Right lobe of liver (tissue), 4 donors: ENCODE results near the gene KIR3DL3.
"Not testable (repeated sequence)": the region's sequence is repeated elsewhere in the genome, so short reads cannot be mapped to it uniquely, and the experiment has no call there.

ENCODE experiments used
- CTCF ChIP-seq, 4 donors: fragments of 200-600 bp in 3 of 4; fragments of 450-650 bp in 1 of 4; IDR thresholded peaks; one replicate each; pipeline versions ENCODE4 v1.5.1 to v1.8.0; 2016 to 2022; ENCODE audit warnings: antibody characterized with exemption in 4 of 4, mild to moderate bottlenecking in 2 of 4
- POLR2A ChIP-seq: fragments of 450-650 bp; IDR thresholded peaks from one replicate; pipeline ENCODE4 v1.6.1; 2017; ENCODE audit warnings: antibody characterized with exemption, mild to moderate bottlenecking
- donor health status: DM: no; HTN: no; CAD: no.
- donor health status: DM: no; HTN: no; CAD: no.
- donor health status: DM: no; HTN: yes; CAD: no.

- TF ChIP-seq CTCF (IDR thresholded peaks at IDR 0.05); POLR2A: not testable (repeated sequence)
Observed at GRCh38 chr19:54777851-54778250, 53.6 kb downstream of the KIR3DL3 start.
